Immature natural killer cell (primary cell): ENCODE results near the gene POP7. TPM values are rescaled to one million over a fixed set of nuclear protein-coding genes. Genes with fewer than 3 reads are reported as not detected.
"Not testable (repeated sequence)": the region's sequence is repeated elsewhere in the genome, so short reads cannot be mapped to it uniquely, and the experiment has no call there.

Experiments
- DNase-seq, 3 donors: peaks; one replicate each; pipeline ENCODE4 v3.0.0; 2022; ENCODE audit warnings: mixed read lengths in 1 of 3
- H3K27ac Mint-ChIP-seq, 6 donors: one replicate each; pipeline ENCODE4 v1.8.0; 2020; ENCODE audit warnings: mixed read lengths in 6 of 6, mild to moderate bottlenecking in 5 of 6, inconsistent platforms in 4 of 6, moderate library complexity in 3 of 6
- H3K27me3 Mint-ChIP-seq, 3 donors: one replicate each; pipeline ENCODE4 v1.8.0; 2020 to 2021; ENCODE audit warnings: low read depth in 3 of 3, mild to moderate bottlenecking in 3 of 3, mixed read lengths in 3 of 3, moderate library complexity in 3 of 3, inconsistent platforms in 1 of 3
- H3K36me3 Mint-ChIP-seq, 3 donors: one replicate each; pipeline ENCODE4 v1.8.0; 2020; ENCODE audit warnings: mixed read lengths in 3 of 3, inconsistent platforms in 2 of 3, mild to moderate bottlenecking in 2 of 3
- H3K4me1 Mint-ChIP-seq, 2 donors: one replicate each; pipeline ENCODE4 v1.8.0; 2020; ENCODE audit warnings: inconsistent platforms in 2 of 2, mild to moderate bottlenecking in 2 of 2, mixed read lengths in 2 of 2, moderate library complexity in 1 of 2
- H3K4me3 Mint-ChIP-seq, 5 donors: one replicate each; pipeline ENCODE4 v1.8.0; 2020; ENCODE audit warnings: mild to moderate bottlenecking in 5 of 5, mixed read lengths in 5 of 5, inconsistent platforms in 3 of 5, moderate library complexity in 3 of 5
- H3K9me3 Mint-ChIP-seq, 6 donors: one replicate each; pipeline ENCODE4 v1.8.0; 2020; ENCODE audit warnings: mild to moderate bottlenecking in 6 of 6, mixed read lengths in 6 of 6, inconsistent platforms in 4 of 6, moderate library complexity in 3 of 6
- polyA plus RNA-seq, 3 donors: library from polyadenylated mRNA; unstranded; fragments of 300-500 nt; fragmentation: Illumina TruSeq; gene quantifications; one replicate each; pipeline ENCODE4 v1.2.3, GENCODE V29; 2021

The POP7 gene
- polyA plus RNA-seq, 3 donors from 2014 or later = 65.1 to 70.3 (median 67.0) TPM

GRCh38 chr7:100691676-100692577, 14.0 kb upstream of the POP7 start:
- Mint-ChIP-seq H3K4me3 (peak overlapping the region; percentile 90 to 96 (median 94)), H3K27me3 (peaks cover 10 to 20% (median 17%) of the 10 kb centered on the region in 3 donors), H3K27ac (peak overlapping the region in 5 of 6 donors; percentile 85 to 93 (median 91)), H3K36me3 (no peaks in the 10 kb centered on the region), H3K9me3 (no peaks in the 10 kb centered on the region), H3K4me1 (peaks cover 34 to 47% of the 10 kb centered on the region in 2 donors)
- DNase-seq = peak; percentile 71 to 75 (median 72)

GRCh38 chr7:100692578-100692961, 13.4 kb upstream of the POP7 start:
- H3K4me3 Mint-ChIP-seq = peak overlapping the region; percentile 90 to 96 (median 94)
- H3K9me3 Mint-ChIP-seq = no peaks in the 10 kb centered on the region
- no peak for DNase-seq
- H3K27me3 Mint-ChIP-seq = peaks cover 9 to 20% (median 17%) of the 10 kb centered on the region in 3 donors
- peaks cover 34 to 47% of the 10 kb centered on the region in 2 donors for H3K4me1 Mint-ChIP-seq
- no peaks in the 10 kb centered on the region for H3K36me3 Mint-ChIP-seq
- H3K27ac Mint-ChIP-seq = peak overlapping the region; percentile 85 to 97 (median 92)

- Mint-ChIP-seq H3K27ac (peak overlapping the region; percentile 85 to 97 (median 92)), H3K4me1 (peaks cover 34 to 47% of the 10 kb centered on the region in 2 donors), H3K36me3 (no peaks in the 10 kb centered on the region), H3K4me3 (peak overlapping the region; percentile 90 to 96 (median 94)), H3K9me3 (no peaks in the 10 kb centered on the region), H3K27me3 (peaks cover 10 to 20% (median 17%) of the 10 kb centered on the region in 3 donors)
- no peak for DNase-seq
Measured at GRCh38 chr7:100693312-100694097, 12.4 kb upstream of the POP7 start.

- peak within 1 kb of the TSS; percentile 85 to 97 (median 92) for H3K27ac Mint-ChIP-seq
- no peaks in the 10 kb centered on the region for H3K9me3 Mint-ChIP-seq
- peaks cover 9 to 20% (median 17%) of the 10 kb centered on the region in 3 donors for H3K27me3 Mint-ChIP-seq
- H3K4me1 Mint-ChIP-seq = peaks cover 27 to 40% of the 10 kb centered on the region in 2 donors
- H3K4me3 Mint-ChIP-seq = peak within 1 kb of the TSS; percentile 90 to 96 (median 94)
- DNase-seq = peak; percentile 69 to 73 (median 71)
- H3K36me3 Mint-ChIP-seq = no peaks in the 10 kb centered on the region
Measured at GRCh38 chr7:100694098-100694745, 11.7 kb upstream of the POP7 start, which contains the start of gene GIGYF1. Gene GIGYF1 (minus strand): TSS chr7:100694250. CDS start chr7:100688238, 6,012 bp downstream.

- Mint-ChIP-seq H3K4me1 (peaks cover 25 to 28% of the 10 kb centered on the region in 2 donors), H3K27ac (peak overlapping the region in 4 of 6 donors; percentile 21 to 82 (median 60)), H3K27me3 (peaks cover 9 to 26% (median 19%) of the 10 kb centered on the region in 3 donors), H3K9me3 (no peaks in the 10 kb centered on the region), H3K4me3 (peak overlapping the region in 4 of 5 donors; percentile 54 to 88 (median 75)), H3K36me3 (no peaks in the 10 kb centered on the region)
- no peak for DNase-seq
Measured at GRCh38 chr7:100696123-100696521, 9.8 kb upstream of the POP7 start.

- Mint-ChIP-seq H3K27ac (no peak overlapping the region), H3K4me3 (no peak overlapping the region), H3K36me3 (no peaks in the 10 kb centered on the region), H3K27me3 (peaks cover 5 to 16% (median 13%) of the 10 kb centered on the region in 3 donors), H3K4me1 (peaks cover 4 to 5% of the 10 kb centered on the region in 2 donors), H3K9me3 (no peaks in the 10 kb centered on the region)
- no peak for DNase-seq
Measured at GRCh38 chr7:100699018-100699417, 6.9 kb upstream of the POP7 start.

GRCh38 chr7:100701089-100701488, 4.8 kb upstream of the POP7 start:
- not testable (repeated sequence) for H3K4me3 Mint-ChIP-seq, H3K36me3 Mint-ChIP-seq, DNase-seq, H3K27me3 Mint-ChIP-seq, H3K4me1 Mint-ChIP-seq, H3K9me3 Mint-ChIP-seq
- peak overlapping the region in 1 of 6 donors; percentile 57 for H3K27ac Mint-ChIP-seq

GRCh38 chr7:100705320-100705752, 585 bp upstream of the POP7 start:
- Mint-ChIP-seq H3K27me3 (peaks cover 0 to 5% (median 5%) of the 10 kb centered on the region in 3 donors), H3K4me3 (peak overlapping the region; percentile 95 to 97 (median 96)), H3K9me3 (no peaks in the 10 kb centered on the region), H3K4me1 (peaks cover 14% of the 10 kb centered on the region in 2 donors), H3K27ac (peak overlapping the region; percentile 36 to 95 (median 88)), H3K36me3 (peaks cover 0 to 2% (median 0%) of the 10 kb centered on the region in 3 donors)
- DNase-seq = peak; percentile 70 to 76 (median 74)

GRCh38 chr7:100706672-100707311, 871 bp downstream of the POP7 start:
- Mint-ChIP-seq H3K27me3 (peaks cover 0 to 4% (median 4%) of the 10 kb centered on the region in 3 donors), H3K9me3 (no peaks in the 10 kb centered on the region), H3K27ac (peak overlapping the region; percentile 87 to 96 (median 94)), H3K4me1 (peaks cover 14% of the 10 kb centered on the region in 2 donors), H3K36me3 (peaks cover 0 to 5% (median 0%) of the 10 kb centered on the region in 3 donors), H3K4me3 (peak overlapping the region; percentile 95 to 97 (median 96))
- DNase-seq = no peak

- Mint-ChIP-seq H3K27me3 (peaks cover 0 to 4% (median 4%) of the 10 kb centered on the region in 3 donors), H3K4me1 (peaks cover 14% of the 10 kb centered on the region in 2 donors), H3K4me3 (peak overlapping the region in 2 of 5 donors; percentile 30 to 35), H3K27ac (no peak overlapping the region), H3K36me3 (peaks cover 0 to 8% (median 0%) of the 10 kb centered on the region in 3 donors), H3K9me3 (no peaks in the 10 kb centered on the region)
- no peak for DNase-seq
Measured at GRCh38 chr7:100708395-100708794, 2.5 kb downstream of the POP7 start.

GRCh38 chr7:100710452-100710851, 4.5 kb downstream of the POP7 start:
- H3K36me3 Mint-ChIP-seq = peaks cover 0 to 8% (median 0%) of the 10 kb centered on the region in 3 donors
- H3K27me3 Mint-ChIP-seq = peaks cover 0 to 4% (median 4%) of the 10 kb centered on the region in 3 donors
- no peak overlapping the region for H3K27ac Mint-ChIP-seq
- peaks cover 12 to 14% of the 10 kb centered on the region in 2 donors for H3K4me1 Mint-ChIP-seq
- no peak for DNase-seq
- no peak overlapping the region for H3K4me3 Mint-ChIP-seq
- no peaks in the 10 kb centered on the region for H3K9me3 Mint-ChIP-seq

GRCh38 chr7:100711369-100711768, 5.4 kb downstream of the POP7 start:
- peaks cover 10 to 13% of the 10 kb centered on the region in 2 donors for H3K4me1 Mint-ChIP-seq
- DNase-seq = no peak
- H3K27me3 Mint-ChIP-seq = peaks cover 0 to 2% (median 1%) of the 10 kb centered on the region in 3 donors
- no peaks in the 10 kb centered on the region for H3K9me3 Mint-ChIP-seq
- no peak overlapping the region for H3K4me3 Mint-ChIP-seq
- no peak overlapping the region for H3K27ac Mint-ChIP-seq
- peaks cover 0 to 8% (median 0%) of the 10 kb centered on the region in 3 donors for H3K36me3 Mint-ChIP-seq
